ENCODE data around the gene NPAS4.
"Not testable (repeated sequence)": the region's sequence is repeated elsewhere in the genome, so short reads cannot be mapped to it uniquely, and the experiment has no call there.

- not testable (repeated sequence) for TF ChIP-seq EZH2phosphoT487 (IDR thresholded peaks at IDR 0.05; ENCODE audit: insufficient read depth, low read depth); EZH2 (IDR thresholded peaks at IDR 0.05; ENCODE audit: insufficient read depth, poor library complexity, severe bottlenecking)
Observed at GRCh38 chr11:66384316-66384715, 36.5 kb upstream of the NPAS4 start.
